ENCODE results near the gene HTRA3.
A peak's percentile ranks its signal among the peaks of the same experiment; 100 is the strongest.

Gene HTRA3

DNA sequence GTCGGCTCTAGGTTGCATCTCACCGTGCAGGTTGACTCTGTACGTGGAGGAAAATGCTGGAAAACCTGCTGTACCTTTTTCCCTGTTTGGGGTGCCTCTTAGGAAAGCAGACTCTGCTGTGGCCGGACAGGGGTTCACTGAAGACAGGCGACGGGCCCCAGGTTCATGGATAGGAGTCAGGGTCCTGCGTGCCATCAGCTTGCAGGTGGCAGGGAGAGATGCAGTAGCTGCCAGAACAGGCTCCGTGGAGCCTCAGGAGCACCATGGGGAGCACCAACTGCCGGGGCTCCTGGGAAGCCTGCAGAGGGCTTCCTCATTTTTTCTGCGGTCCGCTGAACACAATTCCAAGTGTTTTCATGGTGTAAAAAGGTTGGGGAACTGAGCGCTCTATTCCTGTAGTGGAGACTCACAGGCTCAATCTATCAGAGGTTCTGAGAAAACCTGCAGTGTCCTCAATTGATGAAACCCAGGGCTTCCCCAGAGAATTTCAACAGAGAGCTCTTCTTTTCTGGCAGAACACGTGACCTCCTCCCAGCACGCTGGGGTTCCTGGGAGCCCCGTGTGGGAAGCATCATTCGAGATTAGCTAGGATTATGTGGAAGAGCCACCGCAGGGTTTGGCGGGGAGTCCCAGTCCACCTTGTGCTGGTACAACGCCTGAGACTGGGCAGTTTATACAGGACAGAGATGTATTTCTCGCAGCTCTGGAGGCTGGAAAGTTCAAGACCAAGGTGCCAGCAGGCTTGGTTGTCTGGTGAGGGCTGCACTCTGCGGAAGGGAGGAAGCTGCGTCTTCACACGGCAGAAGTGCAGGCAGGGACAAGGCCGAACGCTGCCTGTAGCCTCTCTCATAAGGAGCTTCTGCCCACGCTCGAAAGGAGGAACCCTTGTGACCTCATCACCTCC, 1.6 kb downstream of the HTRA3 start:
- H3K4me1 ChIP-seq (ENCODE audit: control insufficient read depth, insufficient read depth, low read length), result peaks cover 82% of the 10 kb centered on the region
- peak overlapping the region; percentile 21 to 64 for H3K9ac ChIP-seq (ENCODE audit: low read length in 2 of 2)
- H3K4me3 ChIP-seq (ENCODE audit: low read length in 2 of 2), result peak overlapping the region; percentile 69 to 74
- peak overlapping the region; percentile 55 for H3K27ac ChIP-seq (ENCODE audit: low read length)
- no peaks in the 10 kb centered on the region for H3K36me3 ChIP-seq (ENCODE audit: control insufficient read depth in 2 of 2, insufficient read depth in 2 of 2, low read length in 2 of 2)
- no peaks in the 10 kb centered on the region for H3K27me3 ChIP-seq (ENCODE audit: control insufficient read depth in 1 of 2, insufficient read depth in 2 of 2, low read length in 2 of 2)
- no peaks in the 10 kb centered on the region for H3K9me3 ChIP-seq (ENCODE audit: control insufficient read depth in 2 of 2, low read length in 2 of 2)

DNA sequence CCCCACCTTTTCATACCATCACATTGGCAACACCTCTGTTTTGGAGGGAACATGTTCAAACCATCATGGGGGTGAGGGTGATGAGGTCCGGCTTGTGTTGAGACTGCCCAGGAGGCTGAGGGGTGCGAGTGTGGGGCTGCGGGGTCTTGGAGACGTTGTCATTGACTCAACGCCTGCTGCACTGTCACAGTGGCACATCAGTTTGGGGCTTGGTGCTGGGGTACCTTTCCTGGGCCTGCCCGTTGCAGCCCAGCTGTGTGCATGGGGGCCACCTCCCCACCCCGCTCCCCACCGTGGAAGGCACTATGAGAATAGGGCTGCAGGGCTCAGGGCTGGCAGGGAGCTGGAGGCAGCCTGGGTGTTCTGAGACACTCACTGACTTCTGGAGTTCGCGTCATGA, 2.3 kb downstream of the HTRA3 start:
- Histone ChIP-seq H3K27me3 (ENCODE audit: control insufficient read depth in 1 of 2, insufficient read depth in 2 of 2, low read length in 2 of 2) (no peaks in the 10 kb centered on the region), H3K4me1 (ENCODE audit: control insufficient read depth, insufficient read depth, low read length) (peaks cover 84% of the 10 kb centered on the region), H3K9me3 (ENCODE audit: control insufficient read depth in 2 of 2, low read length in 2 of 2) (no peaks in the 10 kb centered on the region), H3K9ac (ENCODE audit: low read length in 2 of 2) (no peak overlapping the region), H3K4me3 (ENCODE audit: low read length in 2 of 2) (peak overlapping the region in 1 of 2 donors; percentile 74), H3K27ac (ENCODE audit: low read length) (peak overlapping the region; percentile 84), H3K36me3 (ENCODE audit: control insufficient read depth in 2 of 2, insufficient read depth in 2 of 2, low read length in 2 of 2) (no peaks in the 10 kb centered on the region)

DNA sequence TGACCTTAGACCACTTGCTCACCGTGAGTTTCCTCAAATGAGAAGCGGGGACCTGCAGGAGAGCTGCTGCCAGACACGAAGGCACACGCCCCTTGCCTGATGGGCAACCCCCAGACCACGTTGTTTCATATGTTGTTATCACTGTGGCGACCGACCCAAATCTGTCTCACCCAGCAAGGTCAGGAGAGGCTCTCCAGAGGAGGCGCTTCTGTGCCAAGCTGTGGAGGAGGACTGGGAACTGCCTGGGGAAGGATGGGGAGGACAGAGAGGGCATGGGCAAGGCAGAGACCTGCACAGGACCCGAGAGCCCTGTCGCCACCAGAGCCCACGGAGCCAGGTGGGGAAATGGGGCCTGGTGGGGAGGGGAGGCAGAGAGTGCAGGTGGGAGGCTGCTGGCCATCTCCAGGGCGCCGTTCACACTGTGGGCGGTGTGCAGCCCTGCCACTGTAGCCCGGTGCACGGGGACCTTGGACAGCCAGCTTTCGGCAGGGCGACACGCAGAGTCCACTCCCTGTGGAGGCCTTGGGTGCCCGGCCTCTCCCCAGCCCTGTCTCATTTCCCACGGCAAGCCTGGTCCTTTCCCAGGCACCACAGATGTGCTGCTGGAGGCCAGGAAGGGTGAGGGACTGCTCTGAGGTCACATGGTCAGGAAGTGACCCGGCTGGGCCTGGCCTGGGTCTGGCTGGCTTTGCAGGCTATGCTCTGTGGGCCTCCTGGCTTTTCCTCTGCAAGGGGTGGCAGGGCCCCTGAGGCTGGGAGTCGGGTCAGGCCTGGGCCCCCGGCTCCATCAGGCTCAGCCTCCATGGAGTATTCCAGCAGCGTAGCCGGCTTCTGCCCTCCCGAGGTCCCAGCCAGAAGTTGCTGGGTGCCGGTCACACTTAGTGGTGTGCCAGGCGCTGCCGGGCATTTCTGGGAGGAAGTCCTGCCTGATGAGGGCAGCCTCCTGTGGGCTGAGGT, 3.2 kb downstream of the HTRA3 start:
- Histone ChIP-seq H3K9ac (ENCODE audit: low read length in 2 of 2) (peak overlapping the region in 1 of 2 donors; percentile 20), H3K4me1 (ENCODE audit: control insufficient read depth, insufficient read depth, low read length) (peaks cover 83% of the 10 kb centered on the region), H3K27me3 (ENCODE audit: control insufficient read depth in 1 of 2, insufficient read depth in 2 of 2, low read length in 2 of 2) (no peaks in the 10 kb centered on the region), H3K4me3 (ENCODE audit: low read length in 2 of 2) (peak overlapping the region in 1 of 2 donors; percentile 74), H3K9me3 (ENCODE audit: control insufficient read depth in 2 of 2, low read length in 2 of 2) (no peaks in the 10 kb centered on the region), H3K36me3 (ENCODE audit: control insufficient read depth in 2 of 2, insufficient read depth in 2 of 2, low read length in 2 of 2) (no peaks in the 10 kb centered on the region), H3K27ac (ENCODE audit: low read length) (peak overlapping the region; percentile 84)

DNA sequence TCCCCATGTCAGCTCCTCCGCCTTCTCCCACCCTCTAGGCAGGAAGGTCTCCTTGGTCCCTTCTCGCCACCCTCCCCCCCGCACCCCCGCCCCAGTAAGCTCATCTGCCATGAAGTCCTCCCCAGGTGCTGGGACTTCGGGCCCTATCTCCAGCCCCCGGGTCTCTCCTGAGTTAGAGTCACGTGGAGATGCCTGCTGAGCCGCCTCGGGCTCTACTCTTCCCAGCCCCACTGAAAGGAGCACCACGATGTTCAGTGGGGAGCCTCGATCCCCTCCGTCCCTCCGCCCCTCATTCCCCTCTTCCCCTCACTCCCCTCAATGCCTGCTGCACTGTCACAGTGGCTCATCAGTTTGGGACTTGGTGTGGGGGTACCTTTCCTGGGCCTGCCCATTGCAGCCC, 3.9 kb downstream of the HTRA3 start:
- no peak overlapping the region for H3K4me3 ChIP-seq (ENCODE audit: low read length in 2 of 2)
- no peaks in the 10 kb centered on the region for H3K27me3 ChIP-seq (ENCODE audit: control insufficient read depth in 1 of 2, insufficient read depth in 2 of 2, low read length in 2 of 2)
- no peaks in the 10 kb centered on the region for H3K36me3 ChIP-seq (ENCODE audit: control insufficient read depth in 2 of 2, insufficient read depth in 2 of 2, low read length in 2 of 2)
- H3K27ac ChIP-seq (ENCODE audit: low read length), result peak overlapping the region; percentile 84
- H3K4me1 ChIP-seq (ENCODE audit: control insufficient read depth, insufficient read depth, low read length), result peaks cover 89% of the 10 kb centered on the region
- no peaks in the 10 kb centered on the region for H3K9me3 ChIP-seq (ENCODE audit: control insufficient read depth in 2 of 2, low read length in 2 of 2)
- no peak overlapping the region for H3K9ac ChIP-seq (ENCODE audit: low read length in 2 of 2)

DNA sequence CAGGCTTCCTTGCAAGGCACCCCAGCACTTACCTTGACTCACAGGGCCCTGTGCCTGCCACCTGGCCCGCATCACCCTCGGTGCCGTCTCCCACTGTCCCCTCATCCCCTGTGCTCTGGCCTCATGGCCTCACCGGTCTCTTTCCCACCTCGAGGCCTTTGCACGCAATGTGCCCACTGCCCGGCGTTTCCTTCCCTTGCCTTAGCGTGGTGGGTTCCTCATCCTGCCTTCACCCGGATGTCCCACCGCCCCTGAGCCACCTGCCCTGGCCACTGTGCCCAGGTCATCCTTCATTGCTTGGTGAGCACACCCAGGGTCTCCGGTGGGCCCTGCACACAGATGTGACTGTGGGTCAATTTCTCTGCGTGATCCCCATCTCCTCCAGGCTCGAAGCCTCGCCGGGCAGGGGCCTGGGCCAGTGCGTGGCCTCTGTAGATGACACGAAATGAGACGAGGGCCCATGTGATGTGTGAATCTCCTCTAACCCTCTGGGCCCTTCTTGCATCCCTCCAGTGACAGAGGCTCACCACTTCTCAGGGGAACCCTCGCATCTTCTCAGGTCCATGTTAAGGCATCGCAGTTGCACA, 4.6 kb downstream of the HTRA3 start:
- Histone ChIP-seq H3K27me3 (ENCODE audit: control insufficient read depth in 1 of 2, insufficient read depth in 2 of 2, low read length in 2 of 2) (no peaks in the 10 kb centered on the region), H3K27ac (ENCODE audit: low read length) (peak overlapping the region; percentile 84), H3K9ac (ENCODE audit: low read length in 2 of 2) (peak overlapping the region in 1 of 2 donors; percentile 1), H3K4me1 (ENCODE audit: control insufficient read depth, insufficient read depth, low read length) (peaks cover 91% of the 10 kb centered on the region), H3K36me3 (ENCODE audit: control insufficient read depth in 2 of 2, insufficient read depth in 2 of 2, low read length in 2 of 2) (no peaks in the 10 kb centered on the region), H3K9me3 (ENCODE audit: control insufficient read depth in 2 of 2, low read length in 2 of 2) (no peaks in the 10 kb centered on the region), H3K4me3 (ENCODE audit: low read length in 2 of 2) (peak overlapping the region in 1 of 2 donors; percentile 35)

DNA sequence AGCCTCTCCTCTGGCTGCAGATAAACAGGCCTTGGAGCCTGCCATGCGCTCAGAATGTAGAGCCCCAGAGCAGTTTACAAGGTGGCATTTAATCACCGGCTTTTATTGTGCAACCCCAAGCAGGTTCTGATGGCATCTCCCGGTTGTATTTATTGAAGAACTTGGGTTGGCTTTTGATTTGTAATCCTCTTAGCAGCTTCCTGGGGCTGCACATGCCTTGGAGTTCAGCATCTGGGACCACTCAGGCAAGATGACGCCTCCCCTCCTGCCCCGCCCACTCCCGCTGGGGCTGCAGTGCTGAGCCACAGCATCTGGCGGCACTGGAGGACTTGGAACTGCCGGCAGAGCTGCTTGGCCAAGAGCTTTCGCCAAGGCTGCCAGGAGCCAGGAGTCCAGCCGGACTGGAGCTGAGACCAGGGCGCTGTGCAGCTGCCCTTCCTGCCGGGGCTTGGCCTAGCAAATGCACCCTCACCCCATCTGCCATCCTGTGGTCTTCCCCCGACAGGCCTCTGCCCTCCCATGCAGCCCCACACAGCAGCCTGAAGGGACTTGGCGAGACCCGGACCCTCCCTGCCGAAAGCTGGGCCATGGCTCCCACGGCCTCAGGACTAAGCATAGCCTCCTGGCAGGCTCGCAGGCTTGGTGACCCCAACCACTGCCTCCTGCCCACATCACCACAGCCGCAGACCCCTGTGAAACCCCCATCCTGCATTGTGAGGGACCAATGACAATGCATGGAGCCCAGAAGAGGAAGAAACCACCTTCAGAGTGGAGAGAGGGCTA, 5.4 kb downstream of the HTRA3 start:
- peak overlapping the region in 1 of 2 donors; percentile 47 for H3K4me3 ChIP-seq (ENCODE audit: low read length in 2 of 2)
- no peaks in the 10 kb centered on the region for H3K36me3 ChIP-seq (ENCODE audit: control insufficient read depth in 2 of 2, insufficient read depth in 2 of 2, low read length in 2 of 2)
- no peaks in the 10 kb centered on the region for H3K9me3 ChIP-seq (ENCODE audit: control insufficient read depth in 2 of 2, low read length in 2 of 2)
- no peak overlapping the region for H3K9ac ChIP-seq (ENCODE audit: low read length in 2 of 2)
- peaks cover 89% of the 10 kb centered on the region for H3K4me1 ChIP-seq (ENCODE audit: control insufficient read depth, insufficient read depth, low read length)
- peak overlapping the region; percentile 84 for H3K27ac ChIP-seq (ENCODE audit: low read length)
- no peaks in the 10 kb centered on the region for H3K27me3 ChIP-seq (ENCODE audit: control insufficient read depth in 1 of 2, insufficient read depth in 2 of 2, low read length in 2 of 2)

DNA sequence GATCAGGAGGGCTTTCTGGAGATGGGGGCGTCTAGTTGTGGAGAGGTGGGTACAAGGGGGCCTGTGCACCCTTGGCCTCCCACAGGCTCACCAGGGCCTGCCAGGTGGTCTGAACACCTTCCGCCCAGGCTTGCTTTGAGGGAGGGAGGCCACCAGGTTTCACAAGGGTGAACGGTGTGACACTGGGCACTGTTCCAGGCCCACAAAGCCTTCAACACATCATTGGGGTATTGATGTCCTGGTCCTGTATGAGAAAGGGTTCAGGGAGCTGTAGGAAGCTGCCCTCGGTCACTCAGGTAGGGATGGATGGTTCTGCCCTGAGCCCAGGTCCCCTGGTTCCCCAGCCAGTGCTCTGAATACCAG, 6.0 kb downstream of the HTRA3 start:
- Histone ChIP-seq H3K27me3 (ENCODE audit: control insufficient read depth in 1 of 2, insufficient read depth in 2 of 2, low read length in 2 of 2) (no peaks in the 10 kb centered on the region), H3K36me3 (ENCODE audit: control insufficient read depth in 2 of 2, insufficient read depth in 2 of 2, low read length in 2 of 2) (no peaks in the 10 kb centered on the region), H3K4me1 (ENCODE audit: control insufficient read depth, insufficient read depth, low read length) (peaks cover 86% of the 10 kb centered on the region), H3K9ac (ENCODE audit: low read length in 2 of 2) (peak overlapping the region in 1 of 2 donors; percentile 29), H3K4me3 (ENCODE audit: low read length in 2 of 2) (no peak overlapping the region), H3K27ac (ENCODE audit: low read length) (peak overlapping the region; percentile 84), H3K9me3 (ENCODE audit: control insufficient read depth in 2 of 2, low read length in 2 of 2) (no peaks in the 10 kb centered on the region)

DNA sequence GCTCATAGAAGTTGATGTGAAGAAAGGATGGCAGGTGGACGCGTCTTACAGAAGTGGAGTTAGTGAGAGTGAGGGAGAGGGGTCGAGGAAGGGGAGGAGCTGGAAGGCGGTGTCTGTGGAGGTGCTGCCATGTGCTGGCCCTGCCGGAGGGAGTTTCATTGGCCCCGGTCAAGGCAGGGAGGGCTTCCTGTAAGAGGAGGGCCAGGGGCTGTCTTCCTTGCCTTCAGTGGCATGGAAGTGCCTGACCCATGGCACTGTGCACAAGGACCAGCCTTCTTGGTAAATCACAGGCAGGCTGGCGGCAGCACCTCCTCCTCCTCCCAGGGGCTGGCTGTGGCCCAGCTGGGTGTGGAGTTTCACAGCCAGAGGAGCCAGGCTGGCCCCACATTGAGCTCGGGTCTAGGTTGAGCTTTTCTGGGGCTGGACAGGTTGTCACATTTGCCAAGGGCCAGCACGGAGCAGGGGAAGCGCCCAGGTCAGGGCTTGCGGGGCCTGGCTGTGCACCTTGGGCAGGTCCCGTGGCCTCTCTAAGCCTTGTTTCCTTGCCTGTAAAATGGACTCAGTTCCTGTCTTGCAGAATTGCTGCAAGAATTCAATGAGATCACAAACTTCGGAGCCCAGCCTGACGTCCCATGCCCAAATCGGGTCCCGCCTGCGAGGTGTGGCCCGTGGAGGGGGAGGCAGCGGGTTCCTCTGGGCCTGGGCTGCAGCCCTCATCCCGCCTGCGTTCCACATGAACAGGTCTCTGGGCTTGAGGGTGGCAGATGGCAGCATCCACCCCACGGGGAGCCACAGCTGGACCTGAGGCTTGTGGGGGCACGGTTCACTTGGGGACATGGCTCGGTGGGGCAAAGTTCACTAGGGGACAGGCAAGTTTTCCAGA, 7.0 kb downstream of the HTRA3 start:
- no peaks in the 10 kb centered on the region for H3K36me3 ChIP-seq (ENCODE audit: control insufficient read depth in 2 of 2, insufficient read depth in 2 of 2, low read length in 2 of 2)
- H3K4me1 ChIP-seq (ENCODE audit: control insufficient read depth, insufficient read depth, low read length), result peaks cover 85% of the 10 kb centered on the region
- no peaks in the 10 kb centered on the region for H3K9me3 ChIP-seq (ENCODE audit: control insufficient read depth in 2 of 2, low read length in 2 of 2)
- H3K9ac ChIP-seq (ENCODE audit: low read length in 2 of 2), result no peak overlapping the region
- H3K27ac ChIP-seq (ENCODE audit: low read length), result peak overlapping the region; percentile 84
- peak overlapping the region in 1 of 2 donors; percentile 35 for H3K4me3 ChIP-seq (ENCODE audit: low read length in 2 of 2)
- H3K27me3 ChIP-seq (ENCODE audit: control insufficient read depth in 1 of 2, insufficient read depth in 2 of 2, low read length in 2 of 2), result no peaks in the 10 kb centered on the region

DNA sequence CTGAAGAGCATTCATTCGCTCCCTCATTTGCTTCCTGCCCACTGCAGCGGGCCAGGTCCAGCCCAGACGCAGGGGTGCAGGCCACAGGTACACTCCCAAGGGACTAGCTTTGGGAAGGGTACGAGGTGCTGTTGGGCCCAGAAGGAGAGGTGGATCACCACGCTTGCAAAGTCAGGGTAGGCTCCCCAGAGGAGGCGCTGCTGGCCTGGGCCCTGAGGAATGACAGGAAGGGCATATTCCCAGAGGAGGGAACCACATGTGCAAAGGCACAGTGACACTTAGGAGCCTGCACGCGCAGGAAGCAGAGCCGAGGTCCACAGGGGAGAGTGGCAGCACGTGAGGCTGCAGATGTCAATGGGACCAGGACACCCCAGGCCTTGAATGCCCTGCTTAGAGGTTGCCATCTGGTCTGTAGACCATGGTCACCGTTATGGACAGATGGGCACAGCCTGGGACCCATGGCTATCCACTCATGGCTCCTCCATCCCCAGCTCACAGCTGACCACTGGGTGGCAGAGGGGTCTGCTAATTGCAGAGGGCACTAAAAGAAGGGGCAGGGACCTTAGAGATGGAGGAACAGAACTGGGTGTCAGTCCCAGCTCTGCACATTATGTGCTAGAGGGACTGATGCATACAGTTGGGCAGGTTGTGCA, 7.9 kb downstream of the HTRA3 start:
- Histone ChIP-seq H3K9ac (ENCODE audit: low read length in 2 of 2) (peak overlapping the region in 1 of 2 donors; percentile 17), H3K4me3 (ENCODE audit: low read length in 2 of 2) (peak overlapping the region in 1 of 2 donors; percentile 8), H3K9me3 (ENCODE audit: control insufficient read depth in 2 of 2, low read length in 2 of 2) (no peaks in the 10 kb centered on the region), H3K36me3 (ENCODE audit: control insufficient read depth in 2 of 2, insufficient read depth in 2 of 2, low read length in 2 of 2) (no peaks in the 10 kb centered on the region), H3K4me1 (ENCODE audit: control insufficient read depth, insufficient read depth, low read length) (peaks cover 85% of the 10 kb centered on the region), H3K27me3 (ENCODE audit: control insufficient read depth in 1 of 2, insufficient read depth in 2 of 2, low read length in 2 of 2) (no peaks in the 10 kb centered on the region), H3K27ac (ENCODE audit: low read length) (peak overlapping the region; percentile 84)

Measured in stomach smooth muscle (tissue), 2 donors.